GM10847 (cell line): ENCODE results near the gene KIFC1.
A peak's percentile ranks its signal among the peaks of the same experiment; 100 is the strongest.

Experiments used
- POLR2A ChIP-seq: IDR thresholded peaks from 2 replicates; pipeline ENCODE4 v1.6.1; 2011; ENCODE audit not compliant: insufficient read length; ENCODE audit errors: extremely low read depth

KIFC1 gene, protein sequence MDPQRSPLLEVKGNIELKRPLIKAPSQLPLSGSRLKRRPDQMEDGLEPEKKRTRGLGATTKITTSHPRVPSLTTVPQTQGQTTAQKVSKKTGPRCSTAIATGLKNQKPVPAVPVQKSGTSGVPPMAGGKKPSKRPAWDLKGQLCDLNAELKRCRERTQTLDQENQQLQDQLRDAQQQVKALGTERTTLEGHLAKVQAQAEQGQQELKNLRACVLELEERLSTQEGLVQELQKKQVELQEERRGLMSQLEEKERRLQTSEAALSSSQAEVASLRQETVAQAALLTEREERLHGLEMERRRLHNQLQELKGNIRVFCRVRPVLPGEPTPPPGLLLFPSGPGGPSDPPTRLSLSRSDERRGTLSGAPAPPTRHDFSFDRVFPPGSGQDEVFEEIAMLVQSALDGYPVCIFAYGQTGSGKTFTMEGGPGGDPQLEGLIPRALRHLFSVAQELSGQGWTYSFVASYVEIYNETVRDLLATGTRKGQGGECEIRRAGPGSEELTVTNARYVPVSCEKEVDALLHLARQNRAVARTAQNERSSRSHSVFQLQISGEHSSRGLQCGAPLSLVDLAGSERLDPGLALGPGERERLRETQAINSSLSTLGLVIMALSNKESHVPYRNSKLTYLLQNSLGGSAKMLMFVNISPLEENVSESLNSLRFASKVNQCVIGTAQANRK

DNA sequence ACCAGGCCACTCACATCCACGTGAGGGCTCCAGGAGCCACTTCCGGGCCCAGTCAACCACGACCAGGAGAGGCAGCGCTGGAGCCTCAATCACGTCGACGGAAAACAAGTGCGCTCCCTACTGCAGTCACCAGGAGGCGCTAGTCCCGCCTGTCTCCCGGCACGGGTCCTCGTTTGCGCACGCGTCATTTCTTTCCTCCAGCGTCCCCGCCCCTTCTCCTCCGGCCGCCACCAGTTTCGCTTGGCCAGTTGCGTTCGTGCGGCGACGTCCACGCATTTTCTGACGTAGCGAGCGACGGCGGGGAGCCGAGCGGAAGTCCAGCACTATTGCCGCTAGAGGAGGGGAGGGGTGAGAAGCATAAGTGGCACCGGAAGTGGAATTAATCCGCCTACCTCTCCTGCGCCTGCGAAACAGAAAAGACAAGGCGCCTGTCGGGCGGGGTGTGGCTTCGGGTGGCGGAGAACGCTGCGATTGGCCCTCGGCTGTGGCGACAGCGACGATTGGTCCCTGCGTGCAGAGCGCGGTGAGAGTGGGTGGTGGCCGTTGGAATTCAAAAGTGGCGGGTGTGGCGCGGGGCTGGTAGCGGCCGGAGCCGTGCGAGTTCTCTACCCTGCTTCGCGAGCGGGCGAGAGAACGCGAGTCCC is at the start of gene KIFC1:
Gene KIFC1 (plus strand): TSS at position 546 of the 644 bp plus-strand sequence. CDS start 163 bp downstream, outside the sequence.
- peak; percentile 55 for TF ChIP-seq POLR2A

DNA sequence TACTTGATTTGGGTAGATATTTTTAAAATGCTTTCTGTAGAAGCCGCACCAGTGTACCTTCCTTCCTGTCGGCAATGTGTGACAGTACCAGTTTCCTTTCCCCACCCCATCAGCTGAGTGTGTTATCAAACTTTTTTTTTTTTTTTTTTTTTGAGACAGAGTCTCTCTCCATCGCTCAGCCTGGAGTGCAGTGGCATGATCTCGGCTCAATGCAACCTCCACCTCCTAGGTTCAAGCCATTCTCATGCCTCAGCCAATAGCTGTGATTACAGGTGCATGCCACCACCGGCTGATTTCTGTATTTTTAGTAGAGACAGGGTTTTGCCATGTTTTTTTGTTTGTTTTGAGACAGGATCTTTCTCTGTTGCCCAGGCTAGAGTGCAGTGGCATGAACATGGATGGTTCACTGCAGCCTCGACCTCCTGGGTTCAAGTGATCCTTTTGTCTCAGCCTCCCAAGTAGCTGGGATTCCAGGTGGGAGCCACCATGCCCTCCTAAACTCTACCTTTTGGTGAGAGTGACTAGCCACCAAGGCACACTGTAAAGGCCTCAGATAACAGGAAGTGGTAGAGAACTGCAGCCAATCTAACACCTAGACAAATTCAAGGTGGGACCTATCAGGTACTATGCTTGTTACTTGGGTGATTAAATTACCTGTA is 47.5 kb upstream of the KIFC1 start:
- no peak for TF ChIP-seq POLR2A

DNA sequence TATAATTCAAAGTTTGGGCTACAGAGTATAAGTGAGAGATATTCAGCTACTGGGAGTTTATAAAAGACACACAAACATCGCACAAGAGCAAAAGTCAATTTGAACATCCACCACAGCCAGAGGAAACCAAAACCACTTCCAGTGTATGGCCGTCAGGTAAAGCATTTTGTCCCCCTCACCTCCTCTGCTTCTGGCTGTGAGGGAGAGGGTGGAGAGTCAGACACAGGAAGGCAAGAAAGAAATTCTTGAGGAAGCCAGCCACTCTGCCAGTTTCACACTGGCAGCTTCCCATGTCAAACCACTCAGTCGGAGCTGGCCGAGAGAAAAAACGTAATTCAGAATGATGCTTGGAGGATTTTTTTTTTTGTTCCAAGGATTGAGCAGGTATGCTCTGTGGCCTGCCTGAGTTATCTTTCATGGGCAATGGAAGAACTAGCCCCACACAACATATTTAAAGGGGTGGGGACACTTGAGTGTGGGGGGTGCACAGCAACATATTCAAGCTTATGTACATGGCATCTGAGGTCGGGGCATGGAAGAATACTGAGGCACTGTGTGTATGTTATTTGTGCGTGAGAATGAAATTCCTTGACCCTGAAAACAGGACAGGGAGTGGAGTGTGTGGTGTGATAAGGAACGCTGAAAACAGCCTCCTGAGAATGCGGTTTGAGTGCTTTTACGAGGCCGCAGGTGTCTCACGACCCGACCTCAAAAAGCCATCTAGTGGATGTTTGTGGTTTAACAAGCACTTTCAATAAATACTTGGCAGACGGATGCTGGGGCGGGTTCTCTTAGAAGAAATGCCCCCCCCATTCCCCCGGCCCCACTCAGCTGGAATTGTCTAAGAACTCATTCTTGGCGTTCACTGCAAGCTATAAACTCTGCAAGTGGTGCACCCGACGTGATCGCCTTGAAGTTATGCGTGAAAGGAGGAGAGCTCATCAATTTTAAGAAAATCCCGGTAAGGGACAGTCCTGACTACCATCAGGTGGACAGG is 46.6 kb upstream of the KIFC1 start:
- no peak for TF ChIP-seq POLR2A

DNA sequence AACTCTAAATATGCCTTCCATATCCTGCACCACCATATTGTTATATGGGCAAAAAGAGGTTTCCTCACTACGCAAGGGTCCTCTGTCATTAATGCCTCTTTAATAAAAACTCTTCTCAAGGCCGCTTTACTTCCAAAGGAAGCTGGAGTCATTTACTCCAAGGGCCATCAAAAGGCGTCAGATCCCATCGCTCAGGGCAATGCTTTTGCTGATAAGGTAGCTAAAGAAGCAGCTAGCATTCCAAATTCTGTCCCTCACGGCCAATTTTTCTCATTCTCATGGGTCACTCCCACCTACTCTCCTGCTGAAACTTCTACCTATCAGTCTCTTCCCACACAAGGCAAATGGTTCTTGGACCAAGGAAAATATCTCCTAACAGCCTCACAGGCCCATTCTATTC is 43.8 kb upstream of the KIFC1 start:
- no peak for TF ChIP-seq POLR2A

DNA sequence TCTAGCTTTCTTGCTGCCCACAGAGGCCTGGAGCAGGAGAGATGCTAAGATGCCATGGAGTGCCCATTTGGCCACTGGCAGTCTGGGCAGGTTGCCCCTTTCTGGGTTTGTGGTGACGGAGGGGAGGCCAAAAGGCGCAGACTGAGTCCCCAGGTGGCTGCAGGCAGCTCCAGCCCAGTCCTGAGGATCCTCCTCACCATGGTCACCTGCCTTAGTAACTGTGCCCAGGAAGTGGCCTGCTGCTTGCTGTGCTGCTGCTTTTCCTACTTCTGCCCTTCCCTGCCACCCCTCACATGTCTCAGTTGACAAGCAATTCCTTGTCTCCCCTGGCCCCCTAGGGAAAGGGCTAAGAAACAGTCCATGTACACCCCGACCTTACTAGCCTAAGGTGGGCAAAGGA is 35.3 kb upstream of the KIFC1 start:
- no peak for TF ChIP-seq POLR2A

DNA sequence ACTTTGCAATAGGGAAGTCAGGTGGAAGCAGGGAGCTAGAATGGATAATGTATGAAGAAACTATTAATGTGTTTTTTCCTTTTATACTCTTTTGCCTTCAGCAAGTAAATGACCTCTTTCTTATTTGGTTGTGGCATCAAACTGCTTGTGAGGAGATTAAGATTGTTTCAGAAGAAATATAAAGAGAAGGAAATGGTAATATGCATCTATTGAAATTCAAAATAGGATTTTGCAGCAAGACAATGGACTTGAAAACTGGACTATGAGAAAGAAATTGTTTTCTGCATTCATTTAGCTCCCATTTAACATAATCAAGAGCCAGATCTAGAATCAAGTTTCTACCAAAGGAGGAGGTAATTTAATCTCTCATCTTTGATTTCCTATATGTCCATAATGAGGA is 32.3 kb upstream of the KIFC1 start:
- no peak for TF ChIP-seq POLR2A

DNA sequence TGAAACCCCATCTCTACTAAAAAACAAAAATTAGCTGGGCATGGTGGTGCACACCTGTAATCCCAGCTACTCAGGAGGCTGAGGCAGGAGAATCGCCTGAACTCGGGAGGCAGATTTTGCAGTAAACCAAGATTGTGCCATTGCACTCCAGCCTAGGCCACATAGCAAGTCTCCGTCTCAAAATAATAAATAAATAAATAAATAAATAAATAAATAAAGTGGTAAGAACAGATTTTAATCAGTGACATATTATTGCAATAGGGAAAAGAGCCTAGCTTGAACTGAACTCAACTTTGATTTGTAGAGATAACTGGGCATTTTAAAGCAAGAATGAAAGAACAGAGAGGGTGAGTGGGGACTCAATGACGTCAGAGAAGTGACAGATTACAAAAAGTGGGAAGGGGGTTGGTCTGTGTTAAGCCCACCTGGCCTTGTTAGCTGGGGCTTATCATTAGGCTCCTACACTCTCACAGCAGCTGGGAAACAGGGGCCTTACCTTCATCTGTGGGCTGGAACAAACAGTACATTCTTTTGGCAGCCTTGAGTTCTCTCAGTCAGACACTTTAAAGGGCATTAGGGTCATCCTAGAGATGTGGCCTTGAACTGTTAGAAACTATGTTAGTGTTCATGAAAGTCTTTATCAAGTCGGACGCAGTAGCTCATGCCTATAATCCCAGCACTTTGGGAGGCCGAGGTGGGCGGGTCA is 24.5 kb upstream of the KIFC1 start:
- no peak for TF ChIP-seq POLR2A

DNA sequence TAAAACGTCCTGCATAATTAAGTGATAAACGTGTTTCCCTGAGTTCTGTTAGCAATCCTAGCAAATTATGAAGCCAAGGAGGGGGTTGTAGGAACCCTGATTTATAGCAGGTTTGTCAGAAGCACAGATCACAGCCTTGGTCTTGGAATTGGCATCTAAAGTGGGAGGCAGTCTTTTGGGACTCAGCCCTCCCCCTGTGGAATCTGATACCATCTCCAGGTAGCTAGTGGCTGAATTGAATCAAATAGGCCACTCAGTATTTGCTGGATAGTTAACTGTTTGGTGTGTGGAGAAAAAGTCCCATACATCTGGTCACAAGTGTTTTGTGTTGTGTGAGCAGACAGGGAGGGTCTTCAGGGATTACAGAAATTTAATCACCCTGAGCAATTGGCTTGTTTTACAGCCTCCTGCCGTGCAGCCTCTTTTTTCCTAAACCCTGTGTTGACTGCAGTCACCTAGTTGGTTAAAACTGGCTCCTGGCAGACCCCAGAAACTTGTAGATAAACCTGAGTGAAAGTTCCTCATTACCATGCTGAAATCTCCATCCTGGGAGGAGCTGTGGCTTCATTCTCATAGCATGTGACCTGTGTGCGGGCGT is 19.0 kb upstream of the KIFC1 start:
- no peak for TF ChIP-seq POLR2A

DNA sequence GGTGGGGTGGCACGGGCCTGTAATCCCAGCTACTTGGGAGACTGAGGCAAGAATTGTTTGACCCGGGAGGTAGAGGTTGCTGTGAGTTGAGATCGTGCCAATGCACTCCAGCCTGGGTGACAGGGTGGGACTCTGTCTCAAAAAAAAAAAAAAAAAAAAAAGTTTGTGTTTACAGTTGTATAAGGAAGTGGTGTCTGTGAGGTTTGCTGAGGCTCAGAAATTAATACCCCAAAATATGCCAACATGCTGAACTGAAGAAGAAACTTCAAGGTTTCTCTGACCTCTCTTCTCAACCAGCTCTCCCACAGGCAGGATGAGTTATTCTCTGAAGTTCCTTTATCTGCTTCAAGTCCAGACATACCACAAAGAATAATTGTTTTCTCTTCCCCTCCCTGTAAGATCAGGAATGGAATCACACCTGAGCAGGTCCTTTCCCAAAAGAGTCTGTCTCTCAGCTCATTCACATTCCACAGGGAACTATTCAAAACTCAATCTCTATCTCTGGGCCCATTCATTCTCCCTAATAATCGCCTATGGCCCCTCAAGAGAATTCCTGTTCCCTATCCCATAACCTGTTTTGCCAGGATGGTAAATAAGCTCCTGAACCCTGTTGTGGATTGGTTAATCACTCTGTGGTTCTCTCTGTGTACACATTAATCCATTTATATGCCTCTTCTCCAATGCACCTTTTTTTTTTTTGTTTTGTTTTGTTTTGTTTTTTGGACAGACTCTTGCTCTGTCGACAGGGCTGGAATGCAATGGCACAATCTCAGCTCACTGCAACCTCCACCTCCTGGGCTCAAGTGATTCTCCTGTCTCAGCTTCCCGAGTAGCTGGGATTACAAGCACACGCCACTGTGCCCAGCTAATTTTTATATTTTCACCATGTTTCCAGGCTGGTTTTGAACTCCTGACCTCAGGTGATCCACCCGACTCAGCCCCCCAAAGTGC is 17.4 kb upstream of the KIFC1 start:
- no peak for TF ChIP-seq POLR2A

DNA sequence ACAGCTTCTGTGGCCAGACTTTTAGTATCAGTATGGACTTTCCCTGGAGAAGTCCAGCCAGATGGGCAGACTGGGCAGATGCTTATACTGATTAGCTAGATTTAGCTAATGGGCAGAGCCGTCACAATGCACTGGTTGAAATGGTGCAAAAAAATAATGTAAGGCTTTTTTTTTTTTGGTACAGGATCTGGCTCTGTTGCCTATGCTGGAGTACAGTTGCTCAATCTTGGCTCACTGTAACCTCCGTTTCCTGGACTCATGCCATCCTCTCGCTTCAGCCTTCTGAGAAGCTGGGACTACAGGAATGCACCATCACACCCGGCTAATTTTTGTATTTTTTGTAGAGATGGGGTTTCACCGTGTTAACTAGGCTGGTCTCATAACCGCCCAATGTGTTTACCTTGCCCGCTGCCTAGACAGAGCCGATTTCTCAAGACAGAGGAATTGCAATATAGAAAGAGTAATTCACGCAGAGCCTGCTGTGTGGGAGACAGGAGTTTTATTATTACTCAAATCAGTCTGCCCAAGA is 16.4 kb upstream of the KIFC1 start:
- TF ChIP-seq POLR2A = no peak

DNA sequence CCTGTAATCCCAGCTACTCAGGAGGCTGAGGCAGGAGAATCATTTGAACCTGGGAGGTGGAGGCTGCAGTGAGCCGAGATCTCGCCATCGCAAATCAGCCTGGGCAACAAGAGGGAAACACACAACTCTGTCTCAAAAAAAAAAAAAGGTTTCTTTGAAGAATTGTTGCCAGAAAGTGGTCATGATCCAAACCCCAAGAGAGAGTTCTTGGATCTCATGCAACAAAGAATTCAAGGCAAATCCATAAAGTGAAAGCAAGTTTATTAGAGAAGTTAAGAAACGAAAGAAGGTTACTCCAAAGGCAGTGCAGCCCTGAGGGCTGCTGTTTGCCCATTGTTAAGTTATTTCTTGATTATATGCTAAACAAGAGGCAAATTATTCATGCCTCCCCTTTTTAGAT is 14.5 kb upstream of the KIFC1 start:
- TF ChIP-seq POLR2A = no peak
